Measurements from ENCODE around the gene HECW1.
"Not testable (repeated sequence)": the region's sequence is repeated elsewhere in the genome, so short reads cannot be mapped to it uniquely, and the experiment has no call there.

HECW1 gene

DNA sequence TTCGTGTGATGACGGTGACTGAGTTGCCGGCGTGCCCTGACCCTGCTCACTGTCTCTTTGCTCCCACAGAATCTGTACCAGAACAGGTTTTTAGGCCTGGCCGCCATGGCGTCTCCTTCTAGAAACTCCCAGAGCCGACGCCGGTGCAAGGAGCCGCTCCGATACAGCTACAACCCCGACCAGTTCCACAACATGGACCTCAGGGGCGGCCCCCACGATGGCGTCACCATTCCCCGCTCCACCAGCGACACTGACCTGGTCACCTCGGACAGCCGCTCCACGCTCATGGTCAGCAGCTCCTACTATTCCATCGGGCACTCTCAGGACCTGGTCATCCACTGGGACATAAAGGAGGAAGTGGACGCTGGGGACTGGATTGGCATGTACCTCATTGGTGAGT is 199.2 kb downstream of the HECW1 start:
- Mint-ChIP-seq H3K27me3 (no peaks in the 10 kb centered on the region), H3K9me3 (no peaks in the 10 kb centered on the region), H3K4me1 (ENCODE audit: low read depth) (no peaks in the 10 kb centered on the region), H3K36me3 (ENCODE audit: low read depth) (no peaks in the 10 kb centered on the region), H3K4me3 (no peak overlapping the region), H3K27ac (no peak overlapping the region)
- intact Hi-C loops (cut with micrococcal nuclease): no loop called here

DNA sequence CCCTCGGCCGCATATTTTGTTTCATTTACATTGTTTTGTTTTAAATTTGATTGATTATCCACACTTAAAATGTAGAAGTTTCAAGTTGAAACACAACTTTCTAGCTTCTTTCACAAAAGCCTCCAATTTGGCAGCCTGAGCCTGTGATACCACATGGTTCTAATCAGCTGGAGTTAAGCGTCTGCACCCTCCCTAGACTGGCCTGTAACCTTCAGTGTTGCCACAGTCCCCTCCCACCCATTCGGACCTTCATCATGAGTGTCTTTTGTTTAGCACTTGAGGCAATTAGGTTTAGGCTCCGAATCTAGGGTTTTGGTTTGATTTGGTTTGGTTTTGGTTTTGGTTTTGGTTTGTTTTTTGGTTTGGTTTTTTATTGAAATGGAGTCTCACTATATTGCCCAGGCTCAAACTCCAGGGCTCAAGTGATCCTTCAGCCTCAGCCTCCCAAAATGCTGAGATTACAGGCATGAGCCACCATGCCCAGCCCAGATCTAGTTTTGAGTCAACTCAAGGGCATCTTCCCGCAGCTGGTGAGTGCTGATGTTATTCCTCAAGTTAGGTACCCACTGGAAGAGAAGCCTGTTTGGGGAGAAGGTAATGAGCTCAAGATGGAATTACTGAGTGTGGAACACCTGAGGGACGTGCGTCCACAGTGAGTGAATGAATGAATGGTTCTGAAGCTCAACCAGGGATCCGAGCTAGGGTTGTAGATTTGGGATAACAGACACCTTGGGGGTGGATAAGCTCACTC is 201.4 kb downstream of the HECW1 start:
- intact Hi-C loops (cut with micrococcal nuclease): no loop called here
- Mint-ChIP-seq H3K4me3 (no peak overlapping the region), H3K36me3 (ENCODE audit: low read depth) (no peaks in the 10 kb centered on the region), H3K9me3 (no peaks in the 10 kb centered on the region), H3K27ac (no peak overlapping the region), H3K27me3 (no peaks in the 10 kb centered on the region), H3K4me1 (ENCODE audit: low read depth) (no peaks in the 10 kb centered on the region)

- H3K9me3 Mint-ChIP-seq: no peaks in the 10 kb centered on the region
- H3K27me3 Mint-ChIP-seq: no peaks in the 10 kb centered on the region
- no peak overlapping the region for H3K4me3 Mint-ChIP-seq
- H3K4me1 Mint-ChIP-seq (ENCODE audit: low read depth): no peaks in the 10 kb centered on the region
- no peak overlapping the region for H3K27ac Mint-ChIP-seq
- no peaks in the 10 kb centered on the region for H3K36me3 Mint-ChIP-seq (ENCODE audit: low read depth)
- intact Hi-C loops (cut with micrococcal nuclease): no loop called here
These were observed 202.1 kb downstream of the HECW1 start for GRCh38 chr7:43314379-43315158.

DNA sequence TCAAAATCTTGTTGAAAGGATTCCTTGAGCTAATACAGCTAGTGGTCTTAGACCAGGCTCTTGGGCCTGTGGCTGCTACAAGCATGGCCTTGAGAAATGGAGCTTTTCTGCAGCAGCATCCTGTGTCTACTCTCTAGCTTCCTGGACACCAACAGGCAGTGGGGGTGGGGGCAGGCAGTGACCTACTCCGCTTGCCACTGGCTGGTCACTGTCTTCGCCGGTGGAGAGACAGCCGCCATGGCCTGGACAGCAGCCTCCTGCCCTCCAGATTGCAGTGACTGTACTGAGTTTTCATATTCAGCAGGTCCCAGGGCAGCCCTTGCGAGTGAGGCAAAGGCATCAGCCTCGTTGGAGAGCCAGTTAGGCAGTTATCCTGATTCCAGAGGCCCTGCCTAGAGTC is 204.6 kb downstream of the HECW1 start:
- intact Hi-C loops (cut with micrococcal nuclease): no loop called here
- H3K4me1 Mint-ChIP-seq (ENCODE audit: low read depth): no peaks in the 10 kb centered on the region

GRCh38 chr7:43318188-43318770 is 205.8 kb downstream of the HECW1 start:
- no peak overlapping the region for H3K4me3 Mint-ChIP-seq
- H3K36me3 Mint-ChIP-seq (ENCODE audit: low read depth): no peaks in the 10 kb centered on the region
- intact Hi-C loops (cut with micrococcal nuclease): no loop called here
- H3K4me1 Mint-ChIP-seq (ENCODE audit: low read depth): no peaks in the 10 kb centered on the region
- H3K27ac Mint-ChIP-seq: no peak overlapping the region
- no peaks in the 10 kb centered on the region for H3K27me3 Mint-ChIP-seq
- no peaks in the 10 kb centered on the region for H3K9me3 Mint-ChIP-seq

More for the DNA sequence above, 204.6 kb downstream of the HECW1 start:
- no peaks in the 10 kb centered on the region for H3K27me3 Mint-ChIP-seq
- H3K4me3 Mint-ChIP-seq: no peak overlapping the region
- H3K9me3 Mint-ChIP-seq: no peaks in the 10 kb centered on the region
- H3K36me3 Mint-ChIP-seq (ENCODE audit: low read depth): no peaks in the 10 kb centered on the region
- no peak overlapping the region for H3K27ac Mint-ChIP-seq

GRCh38 chr7:43325595-43325994 is 213.1 kb downstream of the HECW1 start:
- no peaks in the 10 kb centered on the region for H3K9me3 Mint-ChIP-seq
- no peak overlapping the region for H3K27ac Mint-ChIP-seq
- no peaks in the 10 kb centered on the region for H3K36me3 Mint-ChIP-seq (ENCODE audit: low read depth)
- H3K4me1 Mint-ChIP-seq (ENCODE audit: low read depth): no peaks in the 10 kb centered on the region
- intact Hi-C loops (cut with micrococcal nuclease): no loop called here
- H3K27me3 Mint-ChIP-seq: no peaks in the 10 kb centered on the region
- H3K4me3 Mint-ChIP-seq: no peak overlapping the region

- H3K9me3 Mint-ChIP-seq: no peaks in the 10 kb centered on the region
- no peak overlapping the region for H3K27ac Mint-ChIP-seq
- no peaks in the 10 kb centered on the region for H3K27me3 Mint-ChIP-seq
- H3K36me3 Mint-ChIP-seq (ENCODE audit: low read depth): no peaks in the 10 kb centered on the region
- H3K4me1 Mint-ChIP-seq (ENCODE audit: low read depth): no peaks in the 10 kb centered on the region
- H3K4me3 Mint-ChIP-seq: no peak overlapping the region
- intact Hi-C loops (cut with micrococcal nuclease): no loop called here
These were observed 215.9 kb downstream of the HECW1 start for GRCh38 chr7:43328336-43328735.

GRCh38 chr7:43328785-43329380 is 216.4 kb downstream of the HECW1 start:
- Mint-ChIP-seq H3K4me3 (no peak overlapping the region), H3K9me3 (no peaks in the 10 kb centered on the region), H3K36me3 (ENCODE audit: low read depth) (no peaks in the 10 kb centered on the region), H3K4me1 (ENCODE audit: low read depth) (no peaks in the 10 kb centered on the region), H3K27ac (no peak overlapping the region), H3K27me3 (no peaks in the 10 kb centered on the region)
- intact Hi-C loops (cut with micrococcal nuclease): no loop called here

- H3K4me3 Mint-ChIP-seq: no peak overlapping the region
- no peaks in the 10 kb centered on the region for H3K9me3 Mint-ChIP-seq
- no peaks in the 10 kb centered on the region for H3K27me3 Mint-ChIP-seq
- H3K4me1 Mint-ChIP-seq (ENCODE audit: low read depth): no peaks in the 10 kb centered on the region
- no peak overlapping the region for H3K27ac Mint-ChIP-seq
- intact Hi-C loops (cut with micrococcal nuclease): no loop called here
- no peaks in the 10 kb centered on the region for H3K36me3 Mint-ChIP-seq (ENCODE audit: low read depth)
These were observed 219.8 kb downstream of the HECW1 start for GRCh38 chr7:43332193-43332796.

GRCh38 chr7:43337191-43337590 is 224.7 kb downstream of the HECW1 start:
- Mint-ChIP-seq H3K4me3 (no peak overlapping the region), H3K4me1 (ENCODE audit: low read depth) (no peaks in the 10 kb centered on the region), H3K27ac (no peak overlapping the region), H3K27me3 (peaks cover 1% of the 10 kb centered on the region), H3K36me3 (ENCODE audit: low read depth) (no peaks in the 10 kb centered on the region), H3K9me3 (no peaks in the 10 kb centered on the region)
- intact Hi-C loops (cut with micrococcal nuclease): no loop called here

- intact Hi-C loops (cut with micrococcal nuclease): no loop called here
- peaks cover 1% of the 10 kb centered on the region for H3K27me3 Mint-ChIP-seq
- no peaks in the 10 kb centered on the region for H3K9me3 Mint-ChIP-seq
- no peak overlapping the region for H3K4me3 Mint-ChIP-seq
- H3K36me3 Mint-ChIP-seq (ENCODE audit: low read depth): no peaks in the 10 kb centered on the region
- H3K27ac Mint-ChIP-seq: no peak overlapping the region
- no peaks in the 10 kb centered on the region for H3K4me1 Mint-ChIP-seq (ENCODE audit: low read depth)
These were observed 225.4 kb downstream of the HECW1 start for GRCh38 chr7:43337811-43338210.

DNA sequence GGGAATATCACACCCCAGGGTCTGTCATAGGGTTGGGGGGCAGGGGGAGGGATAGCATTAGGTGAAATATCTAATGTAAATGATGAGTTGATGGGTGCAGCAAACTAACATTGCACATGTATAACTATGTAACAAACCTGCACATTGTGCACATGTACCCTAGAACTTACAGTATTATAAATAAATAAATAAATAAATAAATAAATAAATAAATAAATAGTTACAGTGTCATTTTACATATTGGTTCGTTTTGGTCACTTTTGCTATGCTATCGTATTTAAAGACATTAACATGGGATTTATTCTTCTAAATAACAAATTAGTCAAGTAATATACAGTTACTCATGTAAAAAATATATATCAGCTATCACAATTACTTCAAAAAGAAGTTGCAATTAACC is 228.7 kb downstream of the HECW1 start:
- peaks cover 4% of the 10 kb centered on the region for H3K27me3 Mint-ChIP-seq
- no peaks in the 10 kb centered on the region for H3K36me3 Mint-ChIP-seq (ENCODE audit: low read depth)
- H3K4me1 Mint-ChIP-seq (ENCODE audit: low read depth): no peaks in the 10 kb centered on the region

DNA sequence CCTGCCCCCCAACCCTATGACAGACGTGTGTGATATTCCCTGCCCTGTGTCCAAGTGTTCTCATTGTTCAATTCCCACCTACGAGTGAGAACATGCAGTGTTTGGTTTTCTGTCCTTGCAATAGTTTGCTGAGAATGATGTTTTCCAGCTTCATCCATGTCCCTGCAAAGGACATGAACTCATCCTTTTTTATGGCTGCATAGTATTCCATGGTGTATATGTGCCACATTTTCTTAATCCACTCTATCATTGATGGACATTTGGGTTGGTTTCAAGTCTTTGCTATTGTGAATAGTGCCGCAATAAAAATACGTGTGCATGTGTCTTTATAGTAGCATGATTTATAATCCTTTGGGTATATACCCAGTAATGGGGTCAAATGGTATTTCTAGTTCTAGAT is 231.0 kb downstream of the HECW1 start:
- H3K36me3 Mint-ChIP-seq (ENCODE audit: low read depth); H3K4me1 Mint-ChIP-seq (ENCODE audit: low read depth); H3K4me3 Mint-ChIP-seq; H3K27ac Mint-ChIP-seq; intact Hi-C loops (cut with micrococcal nuclease); H3K27me3 Mint-ChIP-seq; H3K9me3 Mint-ChIP-seq: not testable (repeated sequence)

More for the DNA sequence above, 228.7 kb downstream of the HECW1 start:
- Mint-ChIP-seq H3K9me3 (no peaks in the 10 kb centered on the region), H3K4me3 (no peak overlapping the region), H3K27ac (no peak overlapping the region)
- intact Hi-C loops (cut with micrococcal nuclease): no loop called here

GRCh38 chr7:43345696-43346095 is 233.2 kb downstream of the HECW1 start:
- H3K9me3 Mint-ChIP-seq: peaks cover 19% of the 10 kb centered on the region
- H3K4me1 Mint-ChIP-seq (ENCODE audit: low read depth); H3K27ac Mint-ChIP-seq; H3K4me3 Mint-ChIP-seq; intact Hi-C loops (cut with micrococcal nuclease); H3K36me3 Mint-ChIP-seq (ENCODE audit: low read depth); H3K27me3 Mint-ChIP-seq: not testable (repeated sequence)

All from dendritic cell treated with granulocyte-macrophage colony-stimulating factor and Interleukin-4, amounts not matched to agents 40 ng/mL and 50 ng/mL, for 4 days (primary cell).